Medulla oblongata (tissue), 1 donor: ENCODE measurements around the gene TMEM117.
"Not testable (repeated sequence)": the region's sequence is repeated elsewhere in the genome, so short reads cannot be mapped to it uniquely, and the experiment has no call there.

ENCODE experiments used
- DNase-seq: peaks from one replicate; pipeline ENCODE4 v3.0.0-alpha.2; 2015; ENCODE audit errors: extremely low spot score

Gene TMEM117

GRCh38 chr12:44377443-44378187 lies 541.7 kb downstream of the TMEM117 start:
- no peak for DNase-seq

- DNase-seq: not testable (repeated sequence)
Measured at GRCh38 chr12:44379113-44379512, 543.2 kb downstream of the TMEM117 start.

DNA sequence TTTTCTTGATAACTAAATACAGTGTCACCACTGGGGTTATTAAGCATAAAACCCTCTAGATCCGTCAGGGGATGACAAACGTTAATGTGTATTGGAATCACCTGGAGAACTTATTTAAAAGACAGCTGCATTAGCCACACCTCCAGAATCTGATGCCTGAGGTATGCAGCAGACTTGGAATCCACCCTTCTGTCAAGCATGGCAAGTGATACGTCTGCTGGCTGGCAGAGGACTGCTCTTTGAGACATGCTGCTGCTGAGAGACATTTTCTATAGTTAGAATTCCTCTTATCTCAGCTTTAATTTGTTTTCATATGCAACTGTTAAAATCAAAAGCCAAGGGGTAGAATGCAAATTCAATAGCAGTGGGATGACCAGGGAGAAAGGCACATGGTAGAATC lies 544.0 kb downstream of the TMEM117 start:
- no peak for DNase-seq

DNA sequence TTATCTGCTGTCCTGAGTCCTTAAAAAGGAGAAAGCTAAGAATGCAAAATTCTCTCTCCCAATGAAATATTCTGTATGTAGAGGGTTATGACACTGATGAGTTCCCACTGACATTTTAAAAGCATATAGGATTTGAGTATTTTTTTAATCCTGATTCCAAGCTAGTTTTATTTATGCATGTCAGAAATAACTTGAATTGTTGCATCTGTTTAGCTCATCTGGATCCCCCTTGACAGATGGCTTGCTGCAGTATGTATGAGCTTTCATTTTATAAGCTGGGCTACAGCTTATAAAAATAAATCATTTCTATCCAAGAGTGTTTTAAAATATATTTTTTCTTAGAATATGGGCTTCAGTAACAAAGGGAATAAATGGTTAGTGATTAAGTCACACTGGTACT lies 545.0 kb downstream of the TMEM117 start:
- no peak for DNase-seq

DNA sequence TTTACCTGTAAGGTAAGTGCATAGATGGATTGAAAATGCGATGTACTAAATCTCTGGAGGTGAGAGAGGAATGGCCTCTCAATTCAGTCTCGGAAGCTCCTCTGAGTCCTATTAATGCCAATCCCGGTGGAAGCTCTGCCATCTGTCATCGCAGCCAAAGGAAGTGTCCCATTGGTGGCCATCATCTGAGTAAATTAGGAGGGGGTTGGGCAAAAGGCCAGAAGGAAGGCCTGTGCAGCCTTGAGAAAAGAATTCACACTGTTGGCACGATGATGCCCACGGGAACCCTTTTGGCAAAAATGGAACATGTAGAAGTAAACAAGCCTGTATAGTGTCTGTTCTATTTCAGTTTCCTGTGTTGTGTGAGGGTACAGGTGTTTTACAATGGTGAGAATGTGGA lies 545.5 kb downstream of the TMEM117 start:
- no peak for DNase-seq

GRCh38 chr12:44384136-44384535 lies 548.3 kb downstream of the TMEM117 start:
- no peak for DNase-seq

- DNase-seq: no peak
Measured at GRCh38 chr12:44385964-44386363, 550.1 kb downstream of the TMEM117 start.

GRCh38 chr12:44387581-44387980 lies 551.7 kb downstream of the TMEM117 start:
- no peak for DNase-seq

DNA sequence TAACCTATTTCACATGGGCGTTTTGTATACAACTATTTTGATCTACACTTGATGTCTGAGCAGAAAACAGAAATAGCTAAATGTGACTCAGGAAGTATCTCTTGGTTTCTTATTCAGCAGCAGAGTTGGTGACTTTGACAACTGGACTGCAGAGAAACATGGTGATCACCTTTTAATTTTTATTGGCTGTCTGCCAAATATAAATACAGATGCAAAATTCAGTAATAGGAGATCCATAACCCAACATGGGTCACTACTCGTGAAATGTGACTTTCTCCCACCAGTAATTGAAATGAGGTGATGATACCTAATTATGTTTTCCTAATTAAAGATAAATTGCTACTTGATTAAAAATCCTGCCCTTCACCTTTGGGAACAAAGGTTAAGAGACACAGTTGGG lies 553.2 kb downstream of the TMEM117 start:
- DNase-seq: no peak

DNA sequence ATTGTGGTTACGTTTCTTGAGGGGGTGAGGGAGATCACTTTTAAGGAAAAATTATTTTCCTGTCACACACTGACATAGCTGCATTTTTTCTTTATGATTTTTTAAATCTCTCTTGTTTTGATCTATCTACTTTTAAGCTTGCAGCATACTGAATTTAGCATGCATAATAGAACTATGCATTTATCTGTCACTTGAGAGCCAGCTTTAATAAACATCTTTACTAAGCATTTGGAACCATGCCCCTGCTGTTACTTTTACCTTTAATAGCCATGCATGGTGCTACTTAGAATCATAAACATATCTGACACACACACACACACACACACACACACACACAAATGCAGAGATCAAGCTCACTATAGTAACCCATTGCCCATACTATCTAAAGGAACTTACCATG lies 554.0 kb downstream of the TMEM117 start:
- DNase-seq: no peak

DNA sequence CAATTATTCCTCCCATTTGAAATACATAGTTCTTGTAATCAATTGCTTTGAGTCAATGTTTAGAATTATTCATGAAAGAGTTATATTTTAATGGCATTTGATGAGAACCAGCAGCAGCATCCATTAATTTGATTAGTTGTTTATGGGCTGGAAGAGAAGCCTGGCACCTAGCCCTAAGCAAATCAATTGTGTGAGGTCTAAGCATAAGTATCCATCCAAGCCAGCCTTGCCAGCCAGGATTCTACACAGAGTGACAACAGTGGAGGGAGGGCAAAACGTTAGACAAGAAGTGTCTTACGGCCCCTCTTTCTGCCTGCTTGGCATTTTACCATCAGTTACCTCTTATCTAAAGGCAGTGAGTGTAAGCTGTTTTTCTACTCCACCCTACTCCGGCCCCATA lies 561.8 kb downstream of the TMEM117 start:
- no peak for DNase-seq

- DNase-seq: no peak
Measured at GRCh38 chr12:44403185-44403584, 567.3 kb downstream of the TMEM117 start.

DNA sequence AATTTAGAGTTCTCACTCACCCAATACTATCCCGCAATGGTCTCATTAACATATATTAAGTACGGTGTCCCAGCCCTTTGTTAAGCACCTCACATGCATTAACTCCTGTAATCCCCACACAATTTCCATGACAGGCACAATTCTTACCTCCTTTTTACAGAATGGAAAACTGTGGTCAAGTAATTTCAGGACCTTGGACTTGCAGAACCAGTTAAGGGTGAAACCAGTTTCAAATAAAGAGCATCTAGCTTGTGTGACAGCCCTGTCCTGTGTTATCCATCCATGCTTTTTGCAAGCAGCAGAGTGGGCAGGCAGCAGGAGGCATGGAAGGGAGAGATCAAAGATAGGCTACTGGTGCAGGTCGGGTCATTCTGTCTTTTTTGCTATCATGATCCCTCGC lies 569.4 kb downstream of the TMEM117 start:
- DNase-seq: no peak

GRCh38 chr12:44422559-44422958 lies 586.7 kb downstream of the TMEM117 start:
- DNase-seq: no peak

DNA sequence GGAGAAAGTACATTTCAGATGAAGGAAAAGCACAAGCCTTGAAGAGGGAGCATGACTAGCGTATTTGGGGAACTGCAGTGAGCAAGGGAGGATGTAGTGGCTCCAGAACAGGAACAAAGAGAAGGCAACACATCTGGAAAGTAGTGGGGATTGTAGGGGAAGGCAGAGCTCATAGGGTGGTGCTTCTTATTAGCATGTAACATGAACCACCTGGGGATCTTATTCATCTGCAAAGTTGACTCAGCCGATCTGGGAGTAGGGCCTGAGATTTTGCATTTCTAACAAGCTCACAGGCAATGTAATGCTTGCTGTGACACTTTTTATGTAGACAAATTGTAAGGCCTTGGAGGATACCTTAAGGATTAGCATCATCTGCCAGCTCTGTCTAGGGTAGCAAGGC lies 592.9 kb downstream of the TMEM117 start:
- no peak for DNase-seq

DNA sequence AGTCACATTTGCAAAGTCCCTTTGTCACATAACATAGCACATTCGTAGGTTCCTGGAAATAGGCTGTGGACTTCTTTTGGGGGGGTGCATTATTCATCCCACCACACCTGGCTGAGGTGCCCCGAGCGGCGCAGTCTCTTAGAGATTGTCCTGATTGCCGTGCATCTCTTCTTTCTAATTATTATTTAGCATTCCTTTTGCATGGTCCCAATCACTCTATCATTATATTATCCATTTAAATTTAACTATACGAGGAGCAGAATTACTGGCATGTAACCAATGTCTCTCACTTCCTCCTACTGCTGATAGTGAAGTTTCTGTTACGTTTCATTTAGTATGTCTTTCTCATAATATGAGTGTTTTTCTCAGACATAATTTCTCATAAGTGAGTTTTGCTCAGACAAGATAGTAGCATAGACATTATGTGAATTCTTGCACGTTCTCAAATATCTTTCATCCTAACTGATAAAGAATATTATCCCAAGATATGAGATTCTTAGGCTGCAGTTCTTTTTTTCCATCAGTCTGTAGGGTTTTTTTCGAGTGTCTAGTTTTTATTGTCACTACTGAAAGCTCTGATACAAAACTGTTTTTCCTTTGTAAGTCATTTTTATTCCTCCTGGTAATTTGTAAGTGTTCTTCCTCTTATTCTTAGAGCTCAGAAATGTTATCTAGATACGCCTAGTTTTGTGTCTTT lies 595.9 kb downstream of the TMEM117 start:
- no peak for DNase-seq

DNA sequence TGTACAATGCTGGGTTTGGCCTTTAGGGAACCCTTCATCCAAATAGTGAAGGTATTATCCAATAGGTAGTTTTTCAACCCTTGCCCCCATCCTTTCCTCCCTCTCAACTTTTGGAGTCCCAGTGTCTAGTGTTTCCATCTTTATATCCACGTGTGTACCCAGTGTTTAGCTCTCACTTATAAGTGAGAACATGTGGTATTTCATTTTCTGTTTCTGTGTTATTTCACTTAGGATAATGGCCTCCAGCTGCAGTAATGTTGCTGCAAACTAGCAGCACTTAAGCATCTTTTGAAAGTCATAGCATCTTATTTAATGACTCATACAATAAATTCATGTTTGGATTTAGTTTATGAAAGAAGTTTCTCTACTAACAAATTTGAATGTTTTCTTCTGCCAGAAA lies 597.8 kb downstream of the TMEM117 start:
- no peak for DNase-seq

DNA sequence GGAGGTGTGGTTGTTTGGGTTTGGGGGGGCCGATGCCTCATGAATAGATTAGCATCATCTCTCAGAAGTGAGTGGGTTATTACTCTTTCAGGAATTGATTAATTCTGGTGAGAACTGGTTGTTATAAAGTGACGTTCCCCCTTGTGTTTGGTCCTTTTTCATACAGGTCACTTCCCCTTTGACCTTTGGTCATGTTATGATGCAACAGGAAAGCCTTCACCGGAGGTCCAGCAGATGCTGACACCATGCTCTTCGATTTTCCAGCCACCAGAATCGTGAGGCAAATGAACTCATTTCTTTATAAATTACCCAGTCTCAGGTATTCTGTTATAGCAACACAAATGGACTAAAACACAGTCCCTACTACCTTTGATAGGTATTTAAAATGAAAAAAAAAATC lies 600.9 kb downstream of the TMEM117 start:
- DNase-seq: no peak
